Sigmoid colon (tissue), 7 donors: ENCODE measurements around the gene GRIK3. TPM values are rescaled to one million over a fixed set of nuclear protein-coding genes. Genes with fewer than 3 reads are reported as not detected.

ENCODE experiments used
- DNase-seq: peaks from one replicate; pipeline ENCODE4 v3.0.0-alpha.2; 2019
- H3K27ac ChIP-seq, 4 donors: fragments of 200-600 bp; sonication (generic); one replicate each; pipeline ENCODE4 v1.5.1; 2016 to 2019; ENCODE audit warnings: mild to moderate bottlenecking in 1 of 4
- H3K27me3 ChIP-seq, 3 donors: fragments of 200-600 bp; sonication (generic); one replicate each; pipeline ENCODE4 v1.5.1; 2019; ENCODE audit warnings: mild to moderate bottlenecking in 1 of 3
- H3K36me3 ChIP-seq, 4 donors: fragments of 200-600 bp; sonication (generic); one replicate each; pipeline ENCODE4 v1.5.1; 2016 to 2019
- H3K4me1 ChIP-seq, 4 donors: fragments of 200-600 bp; sonication (generic); one replicate each; pipeline ENCODE4 v1.5.1; 2017 to 2019
- H3K4me3 ChIP-seq, 4 donors: fragments of 200-600 bp; sonication (generic); one replicate each; pipeline ENCODE4 v1.5.1; 2017 to 2019; ENCODE audit warnings: mild to moderate bottlenecking in 2 of 4, moderate library complexity in 1 of 4
- H3K9me3 ChIP-seq, 4 donors: fragments of 200-600 bp in 3 of 4; sonication (generic) in 3 of 4; one replicate each; pipeline versions ENCODE4 v1.5.1 to v1.6.1; 2013 to 2019
- EP300 ChIP-seq, 4 donors: sonication (generic); formaldehyde crosslinking; IDR thresholded peaks; one replicate each; pipeline ENCODE4 v1.6.1; 2017; ENCODE audit warnings: antibody characterized with exemption in 4 of 4
- POLR2A ChIP-seq, 2 donors: fragments of 450-650 bp; IDR thresholded peaks; one replicate each; pipeline ENCODE4 v1.6.1; 2016; ENCODE audit warnings: antibody characterized with exemption in 2 of 2, mild to moderate bottlenecking in 2 of 2, moderate library complexity in 2 of 2
- POLR2AphosphoS5 ChIP-seq, 4 donors: sonication (generic); formaldehyde crosslinking; IDR thresholded peaks; one replicate each; pipeline ENCODE4 v1.6.1; 2017; ENCODE audit warnings: antibody characterized with exemption in 4 of 4
- WGBS, 2 donors: extraction: QIAGEN DNeasy Blood & Tissue Kit; methylation state at CpG; one replicate each; pipeline ENCODE4 v1.1.7; 2013; 5-methylcytosine and 5-hydroxymethylcytosine counted together
- intact Hi-C: fragments of 100-400 bp; cut with DNase I; formaldehyde crosslinking; loops from one replicate; pipeline ENCODE4 v1.15.1; 2023
- polyA plus RNA-seq, 3 donors: library from polyadenylated mRNA; stranded (reverse); fragments of 200-250 nt; gene quantifications; one replicate each; pipeline ENCODE4 v1.2.3, GENCODE V29; 2013
- total RNA-seq, 4 donors: library from RNA; depleted of rRNA; stranded (reverse); fragments of >200 nt; gene quantifications; one replicate each; pipeline ENCODE4 v1.1.0, GENCODE V29; 2016
- TF ChIP-seq, protein P1 (sequence below), 4 experiments: fragments of 450-650 bp in 3 of 4; fragments of 200-600 bp in 1 of 4; IDR thresholded peaks; one replicate each; pipeline ENCODE4 v1.5.1; 2016 to 2019; ENCODE audit warnings: antibody characterized with exemption in 4 of 4, mild to moderate bottlenecking in 3 of 4, moderate library complexity in 2 of 4
- donor health status: healthy with polysubstance abuse.
- donor health status: Bipolar disorder and iron deficiency.
- donor health status: healthy.

Gene GRIK3
- total and polyA plus RNA-seq, 7 donors: 0.60 to 7.1 (median 3.4) TPM; not detected in 1

DNA sequence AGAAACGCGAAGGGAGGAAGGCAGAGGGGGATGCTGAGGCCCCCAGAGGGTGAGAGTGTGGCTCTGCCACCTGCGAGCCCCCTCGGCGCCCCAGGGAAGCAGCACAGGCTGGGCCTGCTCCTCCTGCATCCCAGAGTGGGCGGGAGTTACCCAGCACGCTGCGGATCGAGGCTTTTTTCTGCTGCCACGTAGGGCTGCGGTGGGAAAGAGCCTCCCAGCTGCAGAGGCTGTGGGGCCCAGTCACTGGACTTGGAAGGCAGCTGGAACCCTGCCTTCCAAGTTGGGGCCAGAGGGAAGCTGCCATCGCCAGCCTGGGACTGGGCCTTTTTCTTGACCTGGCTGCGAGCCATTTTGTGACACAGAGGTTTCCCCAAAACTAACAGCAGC lies 2.3 kb upstream of the GRIK3 start:
- DNase-seq: no peak
- H3K27me3 ChIP-seq: peaks cover 52 to 99% (median 59%) of the 10 kb centered on the region in 3 donors
- H3K9me3 ChIP-seq: no peaks in the 10 kb centered on the region
- H3K36me3 ChIP-seq: no peaks in the 10 kb centered on the region
- H3K4me3 ChIP-seq: no peak overlapping the region
- intact Hi-C loops: no loop called here
- WGBS, 2 donors: 9 to 14% methylated on average over 13 of the region's 13 CpGs
- TF ChIP-seq POLR2AphosphoS5 (IDR thresholded peaks at IDR 0.05): no peak
- TF ChIP-seq POLR2A (IDR thresholded peaks at IDR 0.05): no peak
- TF ChIP-seq, protein P1, sequence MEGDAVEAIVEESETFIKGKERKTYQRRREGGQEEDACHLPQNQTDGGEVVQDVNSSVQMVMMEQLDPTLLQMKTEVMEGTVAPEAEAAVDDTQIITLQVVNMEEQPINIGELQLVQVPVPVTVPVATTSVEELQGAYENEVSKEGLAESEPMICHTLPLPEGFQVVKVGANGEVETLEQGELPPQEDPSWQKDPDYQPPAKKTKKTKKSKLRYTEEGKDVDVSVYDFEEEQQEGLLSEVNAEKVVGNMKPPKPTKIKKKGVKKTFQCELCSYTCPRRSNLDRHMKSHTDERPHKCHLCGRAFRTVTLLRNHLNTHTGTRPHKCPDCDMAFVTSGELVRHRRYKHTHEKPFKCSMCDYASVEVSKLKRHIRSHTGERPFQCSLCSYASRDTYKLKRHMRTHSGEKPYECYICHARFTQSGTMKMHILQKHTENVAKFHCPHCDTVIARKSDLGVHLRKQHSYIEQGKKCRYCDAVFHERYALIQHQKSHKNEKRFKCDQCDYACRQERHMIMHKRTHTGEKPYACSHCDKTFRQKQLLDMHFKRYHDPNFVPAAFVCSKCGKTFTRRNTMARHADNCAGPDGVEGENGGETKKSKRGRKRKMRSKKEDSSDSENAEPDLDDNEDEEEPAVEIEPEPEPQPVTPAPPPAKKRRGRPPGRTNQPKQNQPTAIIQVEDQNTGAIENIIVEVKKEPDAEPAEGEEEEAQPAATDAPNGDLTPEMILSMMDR (IDR thresholded peaks at IDR 0.05): no peak
- TF ChIP-seq EP300 (IDR thresholded peaks at IDR 0.05): no peak
- no peak overlapping the region for H3K27ac ChIP-seq
- H3K4me1 ChIP-seq: peaks cover 0 to 36% (median 20%) of the 10 kb centered on the region in 4 donors

DNA sequence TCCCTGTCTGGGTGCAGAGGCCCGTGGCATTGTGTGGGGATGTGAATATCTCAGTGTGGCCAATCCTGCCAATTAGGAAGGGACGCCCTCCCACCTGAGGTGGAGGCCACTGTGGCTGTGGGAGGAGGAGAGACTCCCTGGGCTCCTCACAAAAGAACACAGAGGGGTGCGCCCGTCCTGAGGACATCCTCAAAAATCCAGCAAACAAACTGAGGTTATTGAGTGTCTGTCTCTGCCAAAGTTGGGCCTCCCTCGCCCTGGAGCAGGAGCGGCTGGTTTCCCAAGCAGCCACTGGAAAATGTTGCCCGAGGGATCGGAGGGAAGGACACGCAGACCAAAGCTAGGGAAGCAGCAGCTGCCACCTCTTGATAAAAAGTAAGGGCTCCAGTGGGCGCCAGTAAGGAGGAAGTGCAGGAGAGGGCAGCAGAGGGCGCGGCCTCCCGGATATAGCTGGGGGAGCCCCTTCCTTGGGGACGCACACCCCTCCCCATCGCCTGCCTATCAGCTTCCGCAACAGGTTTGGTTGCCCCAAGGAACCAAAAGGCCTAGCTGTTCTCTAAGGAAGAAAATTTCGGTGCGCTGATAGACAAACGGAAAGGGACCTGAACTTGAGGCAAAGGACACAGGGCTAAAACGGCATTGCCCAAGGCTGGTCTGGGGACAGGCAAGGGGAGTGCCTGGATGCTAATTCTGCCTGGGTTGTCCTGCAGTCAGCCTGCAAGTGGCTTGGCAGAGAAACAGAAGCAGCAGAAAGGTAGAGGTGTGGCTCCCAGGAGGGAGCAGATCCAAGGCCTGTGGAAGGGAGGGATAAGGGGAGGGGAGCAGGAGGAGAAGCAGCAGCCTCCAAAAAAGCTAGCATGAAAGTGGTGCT lies 1.7 kb upstream of the GRIK3 start:
- Histone ChIP-seq H3K36me3 (no peaks in the 10 kb centered on the region), H3K9me3 (no peaks in the 10 kb centered on the region)

DNA sequence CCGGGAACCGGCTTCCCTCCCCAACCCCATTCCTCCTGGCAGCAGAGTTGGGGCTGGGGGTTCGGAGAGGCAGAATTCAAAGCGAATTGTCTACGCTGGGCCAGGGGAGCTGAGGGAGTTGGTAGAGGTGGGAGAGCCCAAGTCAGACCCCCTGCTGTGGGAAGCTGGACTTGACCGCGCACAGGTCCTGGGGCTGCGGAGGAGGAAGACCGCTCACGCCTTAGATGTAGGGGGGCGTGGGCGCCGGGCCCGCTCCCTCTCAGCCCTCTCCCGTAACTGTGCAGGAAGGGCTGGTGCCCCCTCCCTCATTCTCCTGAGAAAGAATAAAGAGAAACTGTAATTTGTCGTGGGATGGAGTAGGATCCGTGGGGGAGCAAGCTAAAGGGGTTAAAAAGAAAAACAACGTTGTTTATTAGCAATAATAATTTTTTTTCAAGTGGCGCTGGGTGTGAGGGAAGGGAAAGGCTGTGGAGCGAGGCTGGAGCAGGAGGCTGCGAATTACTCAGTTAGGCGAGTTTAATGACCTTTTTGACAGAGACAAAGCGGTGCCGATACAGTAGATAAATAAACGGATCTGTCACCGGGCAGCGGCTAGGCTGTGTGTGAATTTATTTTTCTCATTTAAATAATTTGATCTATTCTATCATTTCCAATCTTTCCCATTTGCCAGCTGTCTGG lies 838 bp upstream of the GRIK3 start:
- peaks cover 58 to 99% (median 62%) of the 10 kb centered on the region in 3 donors for H3K27me3 ChIP-seq
- peaks cover 0 to 36% (median 20%) of the 10 kb centered on the region in 4 donors for H3K4me1 ChIP-seq
- TF ChIP-seq EP300 (IDR thresholded peaks at IDR 0.05): no peak
- TF ChIP-seq, protein P1 (IDR thresholded peaks at IDR 0.05): no peak
- TF ChIP-seq POLR2A (IDR thresholded peaks at IDR 0.05): no peak
- no peak for TF ChIP-seq POLR2AphosphoS5 (IDR thresholded peaks at IDR 0.05)
- peak overlapping the region in 3 of 4 donors; percentile 14 to 49 (median 40) for H3K27ac ChIP-seq
- 6 to 9% methylated on average over 27 of the region's 27 CpGs for WGBS, 2 donors
- intact Hi-C loops: no loop called here
- no peaks in the 10 kb centered on the region for H3K36me3 ChIP-seq
- H3K9me3 ChIP-seq: no peaks in the 10 kb centered on the region
- peak overlapping the region in 3 of 4 donors; percentile 30 to 32 (median 32) for H3K4me3 ChIP-seq
- no peak for DNase-seq

More for the DNA sequence above, 1.7 kb upstream of the GRIK3 start:
- no peak for TF ChIP-seq EP300 (IDR thresholded peaks at IDR 0.05)
- no peak for TF ChIP-seq POLR2A (IDR thresholded peaks at IDR 0.05)
- TF ChIP-seq, protein P1 (IDR thresholded peaks at IDR 0.05): no peak
- no peak for TF ChIP-seq POLR2AphosphoS5 (IDR thresholded peaks at IDR 0.05)
- H3K4me1 ChIP-seq: peaks cover 0 to 36% (median 20%) of the 10 kb centered on the region in 4 donors
- peak overlapping the region in 1 of 4 donors; percentile 18 for H3K27ac ChIP-seq
- DNase-seq: no peak
- H3K4me3 ChIP-seq: no peak overlapping the region
- intact Hi-C loops: no loop called here
- 3 to 4% methylated on average over 20 of the region's 20 CpGs for WGBS, 2 donors
- H3K27me3 ChIP-seq: peaks cover 58 to 99% (median 62%) of the 10 kb centered on the region in 3 donors

DNA sequence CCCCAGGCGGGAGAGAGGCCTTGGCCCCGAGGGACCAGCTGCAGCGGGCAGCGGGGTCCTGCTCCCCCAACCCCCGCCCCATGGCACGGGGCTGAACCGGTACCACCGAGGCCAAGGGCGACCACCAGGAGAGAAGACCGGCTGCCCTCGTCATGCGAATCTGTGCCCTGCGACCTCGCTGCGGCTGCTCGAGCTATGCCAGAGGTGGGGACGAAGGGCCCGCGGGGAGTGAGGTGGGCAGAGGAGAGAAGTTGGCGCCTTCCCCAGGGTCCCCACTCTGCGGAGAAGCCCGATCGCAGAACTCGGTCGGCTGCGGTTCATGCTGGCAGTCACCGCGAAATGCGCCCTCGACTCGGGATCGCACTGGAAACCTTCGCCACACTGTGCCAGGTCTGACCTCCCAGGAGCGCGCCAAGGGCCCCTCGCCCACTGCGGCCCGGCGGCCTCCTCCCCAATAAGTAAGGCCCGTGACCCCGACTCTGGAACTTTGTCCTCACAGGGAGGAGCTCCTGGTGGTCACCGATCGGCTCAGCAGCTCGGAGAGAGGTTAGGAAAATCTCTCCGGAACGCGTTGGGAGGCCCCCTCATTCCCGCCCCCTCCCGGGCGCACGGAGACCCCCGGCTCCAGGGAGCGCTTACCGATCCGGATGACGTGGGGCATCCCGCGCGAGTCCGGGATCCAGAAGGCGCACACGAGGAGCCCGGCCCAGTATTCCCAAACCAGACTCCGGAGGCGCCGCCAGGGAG lies 787 bp downstream of the GRIK3 start:
- Histone ChIP-seq H3K27me3 (peaks cover 52 to 99% (median 63%) of the 10 kb centered on the region in 3 donors), H3K9me3 (no peaks in the 10 kb centered on the region), H3K4me1 (peaks cover 0 to 36% (median 20%) of the 10 kb centered on the region in 4 donors), H3K4me3 (peak overlapping the region; percentile 8 to 40 (median 31)), H3K36me3 (no peaks in the 10 kb centered on the region), H3K27ac (peak overlapping the region in 2 of 4 donors; percentile 34 to 49)
- intact Hi-C loops: no loop called here
- DNase-seq: no peak
- TF ChIP-seq POLR2A (IDR thresholded peaks at IDR 0.05): no peak
- TF ChIP-seq, protein P1 (IDR thresholded peaks at IDR 0.05): no peak
- no peak for TF ChIP-seq EP300 (IDR thresholded peaks at IDR 0.05)
- no peak for TF ChIP-seq POLR2AphosphoS5 (IDR thresholded peaks at IDR 0.05)
- WGBS, 2 donors: 3 to 11% methylated on average over 66 of the region's 66 CpGs
